Brain microvascular endothelial cell (primary cell): ENCODE data around the gene CHMP4A.

Experiments
- DNase-seq: peaks from one replicate; pipeline ENCODE4 v3.0.0-alpha.2; 2020
- H3K27ac ChIP-seq: fragments of 250-450 bp; sonication (Bioruptor Pico); 2 replicates; pipeline ENCODE4 v1.5.1; 2020; ENCODE audit warnings: mild to moderate bottlenecking, moderate library complexity
- H3K27me3 ChIP-seq: fragments of 250-450 bp; sonication (Bioruptor Pico); replicated peaks from 2 replicates; pipeline ENCODE4 v1.5.1; 2020; ENCODE audit warnings: mild to moderate bottlenecking
- H3K36me3 ChIP-seq: fragments of 250-450 bp; sonication (Bioruptor Pico); replicated peaks from 2 replicates; pipeline ENCODE4 v1.5.1; 2020; ENCODE audit warnings: mild to moderate bottlenecking
- H3K4me3 ChIP-seq: 2 replicates; pipeline ENCODE4 v1.5.1; 2011; ENCODE audit warnings: low read depth, mild to moderate bottlenecking, control low read depth, low read length, moderate library complexity
- in situ Hi-C: cut with HindIII; loops from 2 replicates; pipeline ENCODE4 v1.10.0; 2017; ENCODE audit warnings: low sequenced_read_pairs, low pct_ligation_motif_present
- TF ChIP-seq, protein P1 (sequence below): IDR thresholded peaks from 2 replicates; pipeline ENCODE4 v1.5.1; 2011; ENCODE audit warnings: low read depth, mild to moderate bottlenecking, moderate library complexity, low read length, control low read depth, inconsistent platforms; ENCODE audit errors: missing control alignments

CHMP4A gene

DNA sequence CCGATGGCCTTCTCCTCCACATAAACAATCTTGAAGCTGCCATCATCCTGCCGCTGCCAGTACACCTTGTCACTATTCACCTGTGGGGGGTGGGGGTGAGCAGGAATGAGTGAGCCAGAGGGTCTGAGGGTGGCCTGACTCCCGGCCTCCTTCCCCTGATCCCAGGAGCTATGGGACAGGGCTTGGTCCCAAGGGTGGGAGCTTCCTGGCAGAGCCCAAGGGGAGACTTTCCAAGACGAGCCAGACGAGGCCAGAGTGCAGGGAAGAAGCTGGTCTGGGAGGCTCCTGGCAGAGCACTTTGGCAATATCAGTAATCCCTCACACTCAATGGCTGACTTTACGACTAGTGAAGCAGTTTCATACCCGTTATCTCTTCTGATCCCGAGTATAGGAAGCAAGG is 42.1 kb upstream of the CHMP4A start:
- H3K27me3 ChIP-seq, result no peaks in the 10 kb centered on the region
- H3K36me3 ChIP-seq, result no peaks in the 10 kb centered on the region
- in situ Hi-C loops, result no loop called here
- no peak overlapping the region for H3K27ac ChIP-seq
- no peak for DNase-seq
- no peak overlapping the region for H3K4me3 ChIP-seq
- TF ChIP-seq, protein P1, sequence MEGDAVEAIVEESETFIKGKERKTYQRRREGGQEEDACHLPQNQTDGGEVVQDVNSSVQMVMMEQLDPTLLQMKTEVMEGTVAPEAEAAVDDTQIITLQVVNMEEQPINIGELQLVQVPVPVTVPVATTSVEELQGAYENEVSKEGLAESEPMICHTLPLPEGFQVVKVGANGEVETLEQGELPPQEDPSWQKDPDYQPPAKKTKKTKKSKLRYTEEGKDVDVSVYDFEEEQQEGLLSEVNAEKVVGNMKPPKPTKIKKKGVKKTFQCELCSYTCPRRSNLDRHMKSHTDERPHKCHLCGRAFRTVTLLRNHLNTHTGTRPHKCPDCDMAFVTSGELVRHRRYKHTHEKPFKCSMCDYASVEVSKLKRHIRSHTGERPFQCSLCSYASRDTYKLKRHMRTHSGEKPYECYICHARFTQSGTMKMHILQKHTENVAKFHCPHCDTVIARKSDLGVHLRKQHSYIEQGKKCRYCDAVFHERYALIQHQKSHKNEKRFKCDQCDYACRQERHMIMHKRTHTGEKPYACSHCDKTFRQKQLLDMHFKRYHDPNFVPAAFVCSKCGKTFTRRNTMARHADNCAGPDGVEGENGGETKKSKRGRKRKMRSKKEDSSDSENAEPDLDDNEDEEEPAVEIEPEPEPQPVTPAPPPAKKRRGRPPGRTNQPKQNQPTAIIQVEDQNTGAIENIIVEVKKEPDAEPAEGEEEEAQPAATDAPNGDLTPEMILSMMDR, result no peak

DNA sequence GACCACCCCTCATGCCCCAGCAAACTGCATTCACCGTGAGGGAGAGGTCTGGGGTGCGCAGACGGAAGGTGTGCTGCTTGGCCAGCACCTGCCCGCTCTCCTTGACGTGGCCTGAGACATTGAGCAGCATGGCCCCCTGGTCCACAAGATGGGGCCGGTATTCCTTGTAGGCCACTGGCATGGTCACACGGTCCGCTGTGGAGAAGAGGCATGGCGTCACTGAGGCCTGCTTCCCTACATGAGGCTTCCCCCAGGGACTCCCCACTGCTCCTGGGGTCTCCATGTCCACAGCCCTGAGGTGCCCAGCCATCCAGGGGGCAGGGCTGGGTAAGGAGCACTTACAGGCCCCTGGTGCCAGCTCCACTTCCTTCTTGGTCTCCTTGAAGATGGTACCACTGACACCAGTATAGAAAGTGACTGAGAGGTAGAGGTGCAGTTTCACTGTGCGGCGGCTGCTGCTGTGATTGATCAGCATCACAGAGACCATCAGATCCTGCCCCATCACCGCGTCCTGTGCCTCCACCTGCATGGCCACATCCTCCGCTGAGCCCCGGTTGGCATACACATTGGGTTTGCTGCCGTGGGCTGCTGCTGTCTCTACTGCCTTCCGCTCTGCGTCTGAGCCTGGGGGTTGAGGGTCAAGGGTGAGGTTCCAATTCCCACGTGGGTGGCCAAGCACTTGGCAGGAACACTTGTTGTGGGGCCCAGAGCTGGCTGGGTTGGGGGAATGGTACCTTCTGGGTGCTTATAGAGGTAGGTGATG is 41.5 kb upstream of the CHMP4A start:
- in situ Hi-C loops, result no loop called here
- no peak for DNase-seq
- TF ChIP-seq, protein P1, result no peak
- H3K27ac ChIP-seq, result no peak overlapping the region
- H3K27me3 ChIP-seq, result no peaks in the 10 kb centered on the region
- H3K36me3 ChIP-seq, result no peaks in the 10 kb centered on the region
- H3K4me3 ChIP-seq, result no peak overlapping the region

GRCh38 chr14:24253936-24254335 is 40.6 kb upstream of the CHMP4A start:
- no peaks in the 10 kb centered on the region for H3K27me3 ChIP-seq
- DNase-seq, result no peak
- H3K27ac ChIP-seq, result no peak overlapping the region
- H3K36me3 ChIP-seq, result no peaks in the 10 kb centered on the region
- TF ChIP-seq, protein P1, result no peak
- in situ Hi-C loops, result no loop called here
- no peak overlapping the region for H3K4me3 ChIP-seq

- no peaks in the 10 kb centered on the region for H3K36me3 ChIP-seq
- H3K4me3 ChIP-seq, result no peak overlapping the region
- no peak overlapping the region for H3K27ac ChIP-seq
- TF ChIP-seq, protein P1, result no peak
- no peaks in the 10 kb centered on the region for H3K27me3 ChIP-seq
- DNase-seq, result no peak
- in situ Hi-C loops, result no loop called here
Observed at GRCh38 chr14:24252289-24253124, 39.2 kb upstream of the CHMP4A start.

DNA sequence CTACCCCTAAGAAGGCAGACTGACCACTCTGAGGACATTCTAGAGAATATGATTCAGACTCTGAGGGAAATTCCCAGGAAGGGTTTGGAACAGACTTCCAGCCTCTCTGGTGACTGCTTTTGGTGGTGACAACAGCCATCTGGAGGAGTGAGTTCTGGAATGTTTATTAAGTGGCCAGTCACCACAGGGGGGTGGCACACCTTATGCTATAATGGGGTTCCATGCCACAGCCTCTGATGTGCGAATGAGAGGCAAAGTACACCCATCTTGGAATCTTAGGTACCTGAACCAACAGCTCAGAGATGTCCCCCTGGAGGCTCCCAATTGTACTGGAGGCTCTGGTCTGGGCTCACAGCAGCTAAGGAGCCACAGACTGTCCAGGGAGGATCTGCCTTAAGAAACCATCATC is 38.6 kb upstream of the CHMP4A start:
- peak; percentile 33 for DNase-seq

More for the DNA sequence above, 38.6 kb upstream of the CHMP4A start:
- in situ Hi-C loops, result no loop called here
- Histone ChIP-seq H3K27ac (no peak overlapping the region), H3K36me3 (no peaks in the 10 kb centered on the region), H3K4me3 (no peak overlapping the region), H3K27me3 (no peaks in the 10 kb centered on the region)
- TF ChIP-seq, protein P1, result peak; percentile 18
